HCT116 (cell line): ENCODE measurements around the gene LDLRAD4. TPM values are rescaled to one million over a fixed set of nuclear protein-coding genes. Genes with fewer than 3 reads are reported as not detected.

Source experiments
- ATAC-seq: fragments of 200-7000 bp; cut with Tn5 transposase; 2 replicates; pipeline ENCODE4 v1.9.1; 2020; ENCODE audit warnings: mild to moderate bottlenecking, moderate library complexity
- BruUV-seq: library from RNA; stranded (reverse); fragments of 400-500 nt; replicated peaks from 2 replicates; lab custom pipeline; 2021; lab: Mats Ljungman, UMichigan
- CTCF ChIA-PET: fragments of 300-600 bp; sonication (Branson Sonifier 250); formaldehyde crosslinking; loops from one replicate; lab custom pipeline; 2021; ENCODE audit warnings: antibody characterized with exemption; lab: Charles Lee
- POLR2A ChIA-PET: fragments of 300-600, 350-600 bp; sonication (Branson Sonifier 250); formaldehyde crosslinking; loops from one replicate; lab custom pipeline; 2021; ENCODE audit warnings: antibody characterized with exemption; lab: Charles Lee
- RAD21 ChIA-PET, 2 experiments: fragments of 300-600 bp; sonication (Branson Sonifier 250); formaldehyde crosslinking; loops; one replicate each; lab custom pipeline; 2023; ENCODE audit warnings: low total read pairs in 2 of 2; ENCODE audit not compliant: uncharacterized antibody in 2 of 2, unreplicated experiment in 2 of 2, low non-redundant PET in 1 of 2; lab: Charles Lee
- DNase-seq: peaks from one replicate; pipeline ENCODE4 v3.0.0-alpha.2; 2010; ENCODE audit warnings: low read depth, low spot score
- H2AFZ ChIP-seq: fragments of 200-600 bp; shearing (Covaris generic), sonication (generic); 2 replicates; pipeline ENCODE4 v1.6.1; 2017; ENCODE audit warnings: low read depth, mixed run types, mixed read lengths, antibody characterized with exemption, low read length; ENCODE audit not compliant: poor library complexity, severe bottlenecking
- H3K27ac ChIP-seq: 2 replicates; pipeline ENCODE4 v1.5.1; 2012; ENCODE audit warnings: low read depth, low read length
- H3K27me3 ChIP-seq: fragments of 200-600 bp; sonication (generic); 2 replicates; pipeline ENCODE4 v1.6.1; 2016; ENCODE audit warnings: mixed run types, low read length, mixed read lengths; ENCODE audit not compliant: insufficient read depth
- H3K36me3 ChIP-seq, 2 experiments: fragments of 200-500 bp in 1 of 2; fragments of 200-600 bp in 1 of 2; sonication (Bioruptor generic) in 1 of 2; sonication (generic) in 1 of 2; 2 replicates each; pipeline versions ENCODE4 v1.5.1 to v1.6.1; 2014 to 2016; ENCODE audit warnings: low read length in 2 of 2, inconsistent platforms in 1 of 2, mixed read lengths in 1 of 2, mixed run types in 1 of 2; ENCODE audit not compliant: insufficient read depth in 2 of 2, control insufficient read depth in 1 of 2
- H3K4me1 ChIP-seq, 2 experiments: fragments of 200-600 bp in 1 of 2; sonication (generic) in 1 of 2; 2 replicates each; pipeline versions ENCODE4 v1.5.1 to v1.6.1; 2012 to 2017; ENCODE audit warnings: low read length in 2 of 2, inconsistent platforms in 1 of 2, mild to moderate bottlenecking in 1 of 2, mixed read lengths in 1 of 2, mixed run types in 1 of 2, moderate library complexity in 1 of 2; ENCODE audit not compliant: insufficient read depth in 2 of 2, control insufficient read depth in 1 of 2
- H3K4me2 ChIP-seq: fragments of 200-600 bp; sonication (generic); 2 replicates; pipeline ENCODE4 v1.6.1; 2017; ENCODE audit warnings: mixed run types, low read length, mixed read lengths
- H3K4me3 ChIP-seq, 2 experiments: fragments of 200-600 bp in 1 of 2; sonication (generic) in 1 of 2; replicated peaks in 1 of 2; 2 replicates each; pipeline ENCODE4 v1.5.1; 2011 to 2016; ENCODE audit warnings: low read length in 2 of 2, control low read depth in 1 of 2, low read depth in 1 of 2, mild to moderate bottlenecking in 1 of 2, mixed read lengths in 1 of 2, mixed run types in 1 of 2
- H3K79me2 ChIP-seq: fragments of 200-600 bp; sonication (generic); 2 replicates; pipeline ENCODE4 v1.6.1; 2017; ENCODE audit warnings: mild to moderate bottlenecking, mixed run types, low read length, moderate library complexity, mixed read lengths; ENCODE audit not compliant: insufficient read depth
- H3K9ac ChIP-seq: fragments of 200-600 bp; sonication (generic); 2 replicates; pipeline ENCODE4 v1.6.1; 2016; ENCODE audit warnings: low read length, mixed read lengths
- H3K9me2 ChIP-seq: fragments of 200-600 bp; sonication (generic), shearing (Covaris generic); 2 replicates; pipeline ENCODE4 v1.6.1; 2017; ENCODE audit warnings: mixed run types, mild to moderate bottlenecking, moderate library complexity; ENCODE audit not compliant: insufficient read depth
- H3K9me3 ChIP-seq, 2 experiments: fragments of 200-500 bp in 1 of 2; fragments of 200-600 bp in 1 of 2; sonication (Bioruptor generic) in 1 of 2; sonication (generic) in 1 of 2; 2 replicates each; pipeline ENCODE4 v1.6.1; 2014 to 2017; ENCODE audit warnings: low read length in 2 of 2, mixed read lengths in 2 of 2, inconsistent platforms in 1 of 2, low read depth in 1 of 2, mild to moderate bottlenecking in 1 of 2, mixed run types in 1 of 2, moderate library complexity in 1 of 2; ENCODE audit not compliant: control insufficient read depth in 1 of 2, insufficient read depth in 1 of 2
- H4K20me1 ChIP-seq: fragments of 200-600 bp; sonication (generic), shearing (Covaris generic); 2 replicates; pipeline ENCODE4 v1.6.1; 2017; ENCODE audit warnings: mixed run types, mild to moderate bottlenecking, moderate library complexity; ENCODE audit not compliant: insufficient read depth
- CBX3 ChIP-seq: IDR thresholded peaks from 2 replicates; pipeline ENCODE4 v1.6.1; 2012; ENCODE audit warnings: low read depth
- CEBPB ChIP-seq: IDR thresholded peaks from 2 replicates; pipeline ENCODE4 v1.6.1; 2012; ENCODE audit warnings: low read depth
- EGR1 ChIP-seq: IDR thresholded peaks from 2 replicates; pipeline ENCODE4 v1.6.1; 2012; ENCODE audit warnings: low read depth
- ELF1 ChIP-seq: IDR thresholded peaks from 2 replicates; pipeline ENCODE4 v1.6.1; 2012; ENCODE audit warnings: low read depth, borderline replicate concordance
- EZH2 ChIP-seq: fragments of 200-600 bp; sonication (generic); IDR thresholded peaks from 2 replicates; pipeline ENCODE4 v1.6.1; 2017; ENCODE audit warnings: antibody characterized with exemption, mixed run types
- EZH2phosphoT487 ChIP-seq: fragments of 200-600 bp; IDR thresholded peaks from 2 replicates; pipeline ENCODE4 v1.6.1; 2018; ENCODE audit warnings: antibody characterized with exemption, borderline replicate concordance
- JUND ChIP-seq: IDR thresholded peaks from 2 replicates; pipeline ENCODE4 v1.6.1; 2012
- POLR2A ChIP-seq: IDR thresholded peaks from 2 replicates; pipeline ENCODE4 v1.7.0; 2011; ENCODE audit warnings: borderline replicate concordance; ENCODE audit not compliant: insufficient read depth, insufficient read length; ENCODE audit errors: extremely low read depth
- POLR2AphosphoS5 ChIP-seq: IDR thresholded peaks from 2 replicates; pipeline ENCODE4 v1.6.1; 2011; ENCODE audit warnings: mild to moderate bottlenecking, low read depth, low read length, moderate library complexity
- RAD21 ChIP-seq: IDR thresholded peaks from 2 replicates; pipeline ENCODE4 v1.6.1; 2012; ENCODE audit warnings: low read depth, mild to moderate bottlenecking
- SIN3A ChIP-seq: IDR thresholded peaks from 2 replicates; pipeline ENCODE4 v1.6.1; 2012; ENCODE audit warnings: low read depth
- SP1 ChIP-seq: IDR thresholded peaks from 2 replicates; pipeline ENCODE4 v1.6.1; 2012; ENCODE audit warnings: low read depth
- TCF7L2 ChIP-seq: IDR thresholded peaks from 2 replicates; pipeline ENCODE4 v1.7.0; 2011; ENCODE audit warnings: borderline replicate concordance, inconsistent platforms; ENCODE audit not compliant: insufficient read depth, insufficient read length; ENCODE audit errors: extremely low read depth
- YY1 ChIP-seq: IDR thresholded peaks from 2 replicates; pipeline ENCODE4 v1.6.1; 2011; ENCODE audit warnings: low read length, low read depth, moderate library complexity, mild to moderate bottlenecking; ENCODE audit not compliant: insufficient replicate concordance; ENCODE audit errors: extremely low read depth
- ZNF274 ChIP-seq: fragments of 200-500 bp; sonication (Bioruptor generic); IDR thresholded peaks from 2 replicates; pipeline ENCODE4 v1.6.1; 2014; ENCODE audit warnings: mild to moderate bottlenecking, low read depth, low read length, inconsistent platforms
- intact Hi-C: fragments of 100-400 bp; cut with micrococcal nuclease; formaldehyde crosslinking; loops from 2 replicates; pipeline ENCODE4 v1.10.0; 2022
- total RNA-seq: library from RNA; stranded (reverse); gene quantifications from one replicate; pipeline ENCODE4 v1.2.1, GENCODE V29; 2021; ENCODE audit not compliant: unreplicated experiment
- TF ChIP-seq, protein P1 (sequence below): IDR thresholded peaks from 2 replicates; pipeline ENCODE4 v1.6.1; 2012; ENCODE audit warnings: low read depth
- TF ChIP-seq, protein P2 (sequence below): IDR thresholded peaks from 2 replicates; pipeline ENCODE4 v1.6.1; 2012
- TF ChIP-seq, protein P3 (sequence below): IDR thresholded peaks from 2 replicates; pipeline ENCODE4 v1.6.1; 2012
- TF ChIP-seq, protein P4 (sequence below): IDR thresholded peaks from 2 replicates; pipeline ENCODE4 v1.6.1; 2011; ENCODE audit warnings: mild to moderate bottlenecking, low read length, moderate library complexity; ENCODE audit not compliant: insufficient replicate concordance; ENCODE audit errors: extremely low read depth

LDLRAD4 gene
- total RNA-seq, 1 experiment from 2014 or later, result 1.2 TPM

DNA sequence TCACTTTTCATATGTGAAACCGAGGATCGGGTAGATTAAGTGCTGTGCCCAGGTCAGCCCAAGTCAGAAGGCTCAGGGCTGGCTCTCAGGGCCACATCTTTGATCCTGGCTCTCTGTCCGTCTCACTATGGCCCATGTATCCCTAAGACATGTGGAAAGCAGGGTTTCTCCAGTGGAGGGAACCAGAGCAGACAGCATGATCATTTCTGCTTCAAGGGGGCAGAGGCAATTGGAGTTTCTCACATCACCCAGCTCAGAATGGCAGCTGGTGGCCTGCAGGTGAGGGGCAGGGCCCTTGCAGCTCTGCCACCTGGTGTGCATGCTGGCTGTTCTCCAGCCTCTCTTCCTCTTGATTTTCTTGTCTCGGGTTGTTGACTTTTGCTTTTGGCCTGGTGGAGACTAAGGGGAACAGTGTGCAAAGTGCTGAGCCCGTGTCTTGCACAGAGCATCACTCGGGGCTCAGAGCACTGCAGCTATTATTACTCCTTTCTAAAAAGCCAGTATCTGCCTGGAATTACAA is 27.0 kb downstream of the LDLRAD4 start:
- ChIA-PET CTCF (no interaction called here), RAD21 (no interaction called here), POLR2A (no interaction called here)
- intact Hi-C loops, result no loop called here
- BruUV-seq, result no TSS peak
- Histone ChIP-seq H3K9me3 (no peaks in the 10 kb centered on the region), H3K36me3 (no peaks in the 10 kb centered on the region), H3K27me3 (no peaks in the 10 kb centered on the region), H3K4me2 (no peak overlapping the region), H3K9ac (no peak overlapping the region), H4K20me1 (no peaks in the 10 kb centered on the region), H3K9me2 (no peaks in the 10 kb centered on the region), H3K27ac (no peak overlapping the region), H3K4me3 (no peak overlapping the region), H3K4me1 (no peaks in the 10 kb centered on the region), H3K79me2 (no peaks in the 10 kb centered on the region), H2AFZ (no peak overlapping the region)
- ATAC-seq, result no peak
- no peak for TF ChIP-seq JUND
- TF ChIP-seq, protein P1, sequence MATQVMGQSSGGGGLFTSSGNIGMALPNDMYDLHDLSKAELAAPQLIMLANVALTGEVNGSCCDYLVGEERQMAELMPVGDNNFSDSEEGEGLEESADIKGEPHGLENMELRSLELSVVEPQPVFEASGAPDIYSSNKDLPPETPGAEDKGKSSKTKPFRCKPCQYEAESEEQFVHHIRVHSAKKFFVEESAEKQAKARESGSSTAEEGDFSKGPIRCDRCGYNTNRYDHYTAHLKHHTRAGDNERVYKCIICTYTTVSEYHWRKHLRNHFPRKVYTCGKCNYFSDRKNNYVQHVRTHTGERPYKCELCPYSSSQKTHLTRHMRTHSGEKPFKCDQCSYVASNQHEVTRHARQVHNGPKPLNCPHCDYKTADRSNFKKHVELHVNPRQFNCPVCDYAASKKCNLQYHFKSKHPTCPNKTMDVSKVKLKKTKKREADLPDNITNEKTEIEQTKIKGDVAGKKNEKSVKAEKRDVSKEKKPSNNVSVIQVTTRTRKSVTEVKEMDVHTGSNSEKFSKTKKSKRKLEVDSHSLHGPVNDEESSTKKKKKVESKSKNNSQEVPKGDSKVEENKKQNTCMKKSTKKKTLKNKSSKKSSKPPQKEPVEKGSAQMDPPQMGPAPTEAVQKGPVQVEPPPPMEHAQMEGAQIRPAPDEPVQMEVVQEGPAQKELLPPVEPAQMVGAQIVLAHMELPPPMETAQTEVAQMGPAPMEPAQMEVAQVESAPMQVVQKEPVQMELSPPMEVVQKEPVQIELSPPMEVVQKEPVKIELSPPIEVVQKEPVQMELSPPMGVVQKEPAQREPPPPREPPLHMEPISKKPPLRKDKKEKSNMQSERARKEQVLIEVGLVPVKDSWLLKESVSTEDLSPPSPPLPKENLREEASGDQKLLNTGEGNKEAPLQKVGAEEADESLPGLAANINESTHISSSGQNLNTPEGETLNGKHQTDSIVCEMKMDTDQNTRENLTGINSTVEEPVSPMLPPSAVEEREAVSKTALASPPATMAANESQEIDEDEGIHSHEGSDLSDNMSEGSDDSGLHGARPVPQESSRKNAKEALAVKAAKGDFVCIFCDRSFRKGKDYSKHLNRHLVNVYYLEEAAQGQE, result no peak
- TF ChIP-seq EZH2phosphoT487, result no peak
- no peak for TF ChIP-seq SIN3A
- TF ChIP-seq POLR2A, result no peak
- TF ChIP-seq EZH2, result no peak
- no peak for TF ChIP-seq RAD21
- TF ChIP-seq, protein P2, sequence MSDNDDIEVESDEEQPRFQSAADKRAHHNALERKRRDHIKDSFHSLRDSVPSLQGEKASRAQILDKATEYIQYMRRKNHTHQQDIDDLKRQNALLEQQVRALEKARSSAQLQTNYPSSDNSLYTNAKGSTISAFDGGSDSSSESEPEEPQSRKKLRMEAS, result no peak
- TF ChIP-seq, protein P3, sequence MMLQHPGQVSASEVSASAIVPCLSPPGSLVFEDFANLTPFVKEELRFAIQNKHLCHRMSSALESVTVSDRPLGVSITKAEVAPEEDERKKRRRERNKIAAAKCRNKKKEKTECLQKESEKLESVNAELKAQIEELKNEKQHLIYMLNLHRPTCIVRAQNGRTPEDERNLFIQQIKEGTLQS, result no peak
- no peak for TF ChIP-seq TCF7L2
- TF ChIP-seq POLR2AphosphoS5, result no peak
- TF ChIP-seq EGR1, result no peak
- TF ChIP-seq ZNF274, result no peak
- no peak for TF ChIP-seq CBX3
- no peak for TF ChIP-seq YY1
- TF ChIP-seq SP1, result no peak
- TF ChIP-seq CEBPB, result no peak
- TF ChIP-seq, protein P4, sequence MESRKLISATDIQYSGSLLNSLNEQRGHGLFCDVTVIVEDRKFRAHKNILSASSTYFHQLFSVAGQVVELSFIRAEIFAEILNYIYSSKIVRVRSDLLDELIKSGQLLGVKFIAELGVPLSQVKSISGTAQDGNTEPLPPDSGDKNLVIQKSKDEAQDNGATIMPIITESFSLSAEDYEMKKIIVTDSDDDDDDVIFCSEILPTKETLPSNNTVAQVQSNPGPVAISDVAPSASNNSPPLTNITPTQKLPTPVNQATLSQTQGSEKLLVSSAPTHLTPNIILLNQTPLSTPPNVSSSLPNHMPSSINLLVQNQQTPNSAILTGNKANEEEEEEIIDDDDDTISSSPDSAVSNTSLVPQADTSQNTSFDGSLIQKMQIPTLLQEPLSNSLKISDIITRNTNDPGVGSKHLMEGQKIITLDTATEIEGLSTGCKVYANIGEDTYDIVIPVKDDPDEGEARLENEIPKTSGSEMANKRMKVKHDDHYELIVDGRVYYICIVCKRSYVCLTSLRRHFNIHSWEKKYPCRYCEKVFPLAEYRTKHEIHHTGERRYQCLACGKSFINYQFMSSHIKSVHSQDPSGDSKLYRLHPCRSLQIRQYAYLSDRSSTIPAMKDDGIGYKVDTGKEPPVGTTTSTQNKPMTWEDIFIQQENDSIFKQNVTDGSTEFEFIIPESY, result no peak
- TF ChIP-seq ELF1, result no peak
- DNase-seq, result no peak
